Omental fat pad (tissue), 4 donors: ENCODE data around the gene DLGAP1. TPM values are rescaled to one million over a fixed set of nuclear protein-coding genes. Genes with fewer than 3 reads are reported as not detected.

ENCODE experiments used
- ATAC-seq: fragments of 150-250 bp; one replicate; pipeline ENCODE4 v1.9.1; 2016; ENCODE audit warnings: mild to moderate bottlenecking, moderate library complexity; ENCODE audit not compliant: low FRiP score
- DNase-seq: peaks from one replicate; pipeline ENCODE4 v3.0.0-alpha.2; 2019; ENCODE audit warnings: low spot score
- CTCF ChIP-seq, 3 donors: fragments of 450-650 bp; IDR thresholded peaks; one replicate each; pipeline ENCODE4 v1.5.1; 2016 to 2017; ENCODE audit warnings: antibody characterized with exemption in 3 of 3, mild to moderate bottlenecking in 3 of 3, moderate library complexity in 2 of 3
- total RNA-seq, 4 donors: library from RNA; depleted of rRNA; stranded (reverse); fragments of >200 nt; gene quantifications; one replicate each; pipeline ENCODE4 v1.1.0, GENCODE V29; 2016

DLGAP1 gene
- total RNA-seq, 4 donors from 2014 or later = 1.5 to 8.0 (median 5.4) TPM

- TF ChIP-seq CTCF (IDR thresholded peaks at IDR 0.05) = no peak
- ATAC-seq = no peak
- no peak for DNase-seq
Measured at GRCh38 chr18:3789525-3789924, 665.6 kb downstream of the DLGAP1 start.

- DNase-seq (no peak), ATAC-seq (no peak)
- TF ChIP-seq CTCF (IDR thresholded peaks at IDR 0.05) = no peak
Measured at GRCh38 chr18:3784949-3785348, 670.2 kb downstream of the DLGAP1 start.

GRCh38 chr18:3782901-3783300, 672.2 kb downstream of the DLGAP1 start:
- no peak for ATAC-seq
- DNase-seq = no peak
- no peak for TF ChIP-seq CTCF (IDR thresholded peaks at IDR 0.05)

GRCh38 chr18:3777719-3778118, 677.4 kb downstream of the DLGAP1 start:
- no peak for DNase-seq
- no peak for ATAC-seq
- no peak for TF ChIP-seq CTCF (IDR thresholded peaks at IDR 0.05)

- no peak for TF ChIP-seq CTCF (IDR thresholded peaks at IDR 0.05)
- ATAC-seq = no peak
- DNase-seq = no peak
Measured at GRCh38 chr18:3777122-3777521, 678.0 kb downstream of the DLGAP1 start.

- no peak for ATAC-seq
- DNase-seq = no peak
- TF ChIP-seq CTCF (IDR thresholded peaks at IDR 0.05) = no peak
Measured at GRCh38 chr18:3775996-3776395, 679.1 kb downstream of the DLGAP1 start.

- no peak for TF ChIP-seq CTCF (IDR thresholded peaks at IDR 0.05)
- no peak for ATAC-seq
- DNase-seq = no peak
Measured at GRCh38 chr18:3773303-3773702, 681.8 kb downstream of the DLGAP1 start.
